Measurements from ENCODE around the gene FAP.
A peak's percentile ranks its signal among the peaks of the same experiment; 100 is the strongest.

FAP gene

GRCh38 chr2:162241571-162241970 lies 1.7 kb downstream of the FAP start:
- no peak for DNase-seq

DNA sequence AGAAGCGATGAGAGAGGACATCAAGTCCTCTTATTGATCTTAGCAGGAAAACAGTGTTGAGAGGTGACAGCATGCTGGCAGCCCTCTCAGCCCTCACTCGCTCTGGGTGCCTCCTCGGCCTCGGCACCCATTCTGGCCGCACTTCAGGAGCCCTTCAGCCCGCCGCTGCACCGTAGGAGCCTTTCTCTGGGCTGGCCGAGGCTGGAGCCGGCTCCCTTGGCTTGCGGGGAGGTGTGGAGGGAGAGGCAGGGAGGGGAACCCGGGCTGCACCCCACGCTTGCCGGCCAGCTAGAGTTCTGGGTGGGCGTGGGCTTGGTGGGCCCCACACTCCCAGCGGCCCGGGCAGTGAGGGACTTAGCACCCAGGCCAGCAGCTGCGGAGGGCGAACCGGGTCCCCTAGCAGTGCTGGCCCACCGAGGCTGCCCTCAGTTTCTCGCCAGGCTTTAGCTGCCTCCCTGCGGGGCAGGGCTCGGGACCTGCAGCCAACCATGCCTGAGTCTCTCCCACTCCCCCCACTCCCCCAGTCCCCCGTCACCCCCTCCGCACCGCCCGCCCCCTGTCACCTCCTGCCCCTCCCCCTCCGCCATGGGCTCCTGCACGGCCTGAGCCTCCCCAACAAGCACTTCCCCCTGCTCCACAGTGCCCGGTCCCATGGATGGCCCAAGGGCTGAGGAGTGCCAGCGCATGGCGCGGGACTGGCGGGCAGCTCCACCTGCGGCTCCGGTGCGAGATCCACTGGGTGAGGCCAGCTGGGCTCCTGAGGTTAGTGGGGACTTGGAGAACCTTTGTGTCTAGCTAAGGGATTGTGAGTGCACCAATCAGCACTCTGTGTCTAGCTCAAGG lies 8.4 kb downstream of the FAP start:
- no peak for DNase-seq

DNA sequence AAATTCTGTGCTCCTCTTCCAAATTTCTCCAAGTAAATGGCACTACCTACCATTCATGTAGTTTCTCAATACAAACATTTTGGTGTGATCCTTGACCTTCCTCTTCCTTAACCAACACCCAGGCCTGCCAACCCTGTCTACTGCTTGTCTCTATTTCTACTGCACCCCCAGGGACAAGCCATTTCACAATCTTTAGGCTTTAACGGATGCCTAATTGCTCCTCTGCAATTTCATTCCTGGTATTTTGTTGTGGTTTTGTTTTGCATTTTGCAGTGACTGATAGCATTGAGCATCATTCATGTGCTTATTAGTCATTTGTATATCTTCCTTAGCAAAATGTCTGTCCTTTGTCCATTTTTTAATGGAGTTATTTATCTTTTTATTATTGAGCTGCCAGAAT lies 10.0 kb downstream of the FAP start:
- DNase-seq, result no peak

DNA sequence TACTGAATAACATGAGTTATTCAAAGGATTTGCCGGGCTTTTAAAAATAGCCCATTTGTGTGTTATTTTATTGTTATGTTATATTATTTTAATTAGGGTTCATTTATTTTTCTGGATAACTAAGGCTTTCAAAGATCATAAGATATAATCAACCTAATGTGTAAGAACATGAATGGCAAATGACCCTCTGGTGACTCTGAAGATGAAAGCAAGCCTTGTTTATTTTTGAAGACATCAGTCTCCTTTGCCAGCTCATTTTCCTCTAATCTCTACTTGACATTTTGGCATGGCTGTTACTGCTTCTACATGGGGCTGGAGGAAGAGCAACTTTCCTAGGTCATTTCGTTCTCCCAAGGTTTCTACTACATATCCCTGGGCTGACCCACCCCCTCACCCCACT lies 10.6 kb downstream of the FAP start:
- no peak for DNase-seq

GRCh38 chr2:162232027-162232426 lies 11.2 kb downstream of the FAP start:
- no peak for DNase-seq

- DNase-seq, result no peak
Measured at GRCh38 chr2:162230761-162231160, 12.5 kb downstream of the FAP start.

- DNase-seq, result no peak
Measured at GRCh38 chr2:162226836-162227235, 16.4 kb downstream of the FAP start.

DNA sequence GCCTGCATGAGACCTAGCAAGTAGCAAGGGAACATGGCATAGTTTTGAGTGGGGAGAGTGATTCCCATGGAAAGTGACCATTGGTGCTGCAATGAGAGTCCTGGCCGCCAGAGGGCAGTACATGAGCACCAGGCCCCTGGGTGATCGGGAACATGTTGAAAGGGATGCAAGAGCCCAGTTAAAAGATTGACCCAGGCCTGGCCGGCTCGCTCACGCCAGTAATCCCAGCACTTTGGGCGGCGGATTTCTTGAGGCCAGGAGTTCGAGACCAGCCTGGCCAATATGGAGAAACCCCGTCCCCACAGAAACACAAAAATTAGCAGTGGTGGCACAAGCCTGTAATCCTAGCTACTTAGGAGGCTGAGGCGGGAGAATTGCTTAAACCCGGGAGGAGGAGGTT lies 22.2 kb downstream of the FAP start:
- DNase-seq, result peak; percentile 30 to 43

GRCh38 chr2:162220368-162220767 lies 22.9 kb downstream of the FAP start:
- DNase-seq, result no peak

DNA sequence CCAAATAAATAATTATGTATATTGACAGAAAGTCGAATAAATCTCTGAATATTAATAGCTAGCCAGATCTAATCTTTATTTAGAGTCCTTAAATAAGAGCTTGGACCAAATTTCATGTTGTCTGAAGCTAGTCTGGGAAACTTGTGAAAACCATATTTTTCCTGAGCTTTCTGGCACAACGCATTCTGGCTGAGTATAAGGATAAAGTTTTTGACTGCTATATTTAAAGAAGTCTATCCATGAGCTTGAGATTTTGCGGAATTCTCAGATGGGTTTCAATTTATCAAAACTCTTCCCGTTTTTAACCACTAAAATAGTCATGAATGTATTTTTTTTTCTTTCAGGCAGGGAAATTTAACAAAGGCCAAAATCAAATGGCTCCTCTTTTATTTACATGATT lies 23.8 kb downstream of the FAP start:
- DNase-seq, result no peak

GRCh38 chr2:162217598-162217997 lies 25.6 kb downstream of the FAP start:
- no peak for DNase-seq

DNA sequence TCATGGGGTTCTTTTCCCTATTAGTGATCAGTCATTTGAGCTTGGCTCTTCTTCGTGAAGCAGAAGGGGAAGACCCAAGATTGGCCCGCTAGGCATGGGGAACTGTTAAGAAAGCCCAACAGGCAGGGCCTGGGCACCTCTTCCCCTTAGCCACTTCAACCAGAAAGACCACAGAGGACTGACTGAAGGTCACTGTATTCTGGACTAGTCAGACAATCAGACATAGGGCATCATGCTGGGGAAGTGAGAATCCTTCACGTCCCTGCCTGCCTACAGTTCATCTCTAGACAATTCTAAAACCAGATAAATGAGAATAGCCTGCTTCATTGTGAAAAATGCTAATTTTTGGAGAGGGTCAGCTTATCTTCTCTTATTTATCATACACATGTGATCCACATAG lies 28.1 kb downstream of the FAP start:
- no peak for DNase-seq

GRCh38 chr2:162212366-162212765 lies 30.9 kb downstream of the FAP start:
- DNase-seq, result no peak

- DNase-seq, result no peak
Measured at GRCh38 chr2:162211732-162212131, 31.5 kb downstream of the FAP start.

DNA sequence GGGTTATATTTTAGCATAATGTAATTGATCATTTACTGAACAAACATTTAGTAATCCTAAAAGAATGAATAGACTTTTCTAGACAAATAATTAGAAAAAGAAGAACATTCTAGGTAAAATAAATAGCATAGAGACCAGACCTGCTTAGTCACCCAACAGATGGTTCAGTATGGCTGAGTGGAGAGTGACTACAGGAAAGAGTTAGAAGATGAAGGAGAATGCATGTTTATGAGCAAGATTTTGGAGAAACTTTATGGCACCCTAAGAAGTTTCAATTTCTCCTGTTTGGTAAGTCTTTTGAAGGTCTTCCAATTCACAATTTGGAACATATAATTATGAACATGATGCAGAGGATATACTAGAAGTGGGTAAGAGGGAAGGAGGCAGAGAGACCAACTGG lies 32.9 kb downstream of the FAP start:
- DNase-seq, result no peak

DNA sequence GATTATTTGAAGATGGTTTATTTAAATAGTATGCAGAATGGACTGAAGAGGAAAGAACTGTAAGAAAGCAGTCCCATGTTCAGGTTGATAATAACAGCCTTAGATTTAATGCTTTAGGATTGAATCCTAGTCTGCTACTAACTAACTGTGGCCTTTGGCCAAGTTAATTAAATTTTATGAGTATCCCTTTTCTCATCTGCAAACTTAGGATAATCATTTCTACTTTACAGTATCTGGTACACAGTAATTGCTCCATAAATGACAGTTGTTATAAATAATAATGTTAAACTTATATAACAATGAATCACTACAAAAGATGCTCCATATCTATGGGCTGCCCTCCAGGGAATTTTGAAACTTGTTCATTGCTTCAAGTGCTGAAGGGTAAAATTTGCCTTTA lies 41.0 kb downstream of the FAP start:
- DNase-seq, result no peak

DNA sequence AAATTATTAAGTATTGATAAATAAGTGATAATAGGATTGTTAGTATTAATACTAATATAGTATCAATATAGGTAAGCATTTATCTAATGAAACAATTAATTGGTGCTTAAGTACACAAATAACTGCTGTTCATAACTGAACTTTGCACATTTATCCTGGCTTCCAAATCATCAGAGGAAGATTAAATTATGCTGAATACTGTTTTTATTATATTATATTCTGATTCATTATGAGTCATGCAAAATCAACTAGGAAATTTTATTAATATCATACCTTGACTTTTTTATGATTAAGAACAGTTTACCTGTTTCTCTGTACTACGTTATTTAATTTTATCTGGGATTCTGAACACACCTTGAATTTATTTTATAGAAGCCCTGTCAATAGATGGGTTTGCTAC lies 42.6 kb downstream of the FAP start:
- DNase-seq, result no peak

DNA sequence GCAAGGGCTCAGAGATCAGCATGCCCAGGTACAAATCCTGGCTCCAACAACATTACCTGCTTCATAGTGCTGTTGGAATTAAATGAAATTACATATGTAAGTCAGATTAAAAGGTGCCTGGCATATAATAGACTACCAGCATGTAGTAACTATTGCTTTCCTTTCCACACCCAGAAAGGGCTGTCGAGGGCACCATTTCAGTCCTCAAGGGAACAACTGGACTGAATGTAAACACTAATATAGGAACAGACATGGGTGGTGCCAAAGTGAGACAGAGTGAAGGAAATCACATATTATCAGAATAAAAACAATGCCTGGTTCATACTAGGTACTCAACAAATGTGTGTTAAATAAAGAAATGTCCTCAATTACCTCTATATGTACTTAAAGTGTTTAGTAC lies 43.3 kb downstream of the FAP start:
- no peak for DNase-seq

DNA sequence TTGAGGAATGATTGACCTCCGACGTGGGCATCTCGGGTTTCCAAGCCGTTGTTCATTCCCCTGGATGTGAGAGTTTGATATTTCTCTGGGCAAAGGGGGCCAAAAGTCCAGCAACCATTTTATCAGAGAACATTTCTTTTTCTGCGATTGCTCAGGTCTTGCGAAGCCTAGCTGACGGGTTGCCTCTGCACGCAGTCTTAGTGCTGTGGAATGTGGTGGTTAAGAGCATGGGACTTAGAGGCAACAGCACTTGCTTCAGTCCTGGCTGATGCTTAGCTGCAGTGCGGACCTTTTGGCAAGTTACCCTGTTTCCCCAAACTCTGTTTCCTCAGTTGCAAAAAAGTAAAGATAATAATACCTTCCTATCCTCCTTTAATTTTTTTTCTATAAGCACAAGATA lies 45.0 kb downstream of the FAP start:
- no peak for DNase-seq

- DNase-seq, result no peak
Measured at GRCh38 chr2:162197069-162197825, 46.0 kb downstream of the FAP start.

GRCh38 chr2:162196638-162197037 lies 46.6 kb downstream of the FAP start:
- no peak for DNase-seq

GRCh38 chr2:162188451-162188850 lies 54.8 kb downstream of the FAP start:
- DNase-seq, result no peak

- no peak for DNase-seq
Measured at GRCh38 chr2:162185541-162186232, 57.6 kb downstream of the FAP start.

Data from stimulated activated CD4-positive, alpha-beta T cell treated with anti-CD3 and anti-CD28 coated beads, Interleukin-4, amount 100 ng/mL, for 4 hours (primary cell).